Cardiac fibroblast (primary cell): ENCODE measurements around the gene ABCC3.

Experiments
- DNase-seq, 2 donors: peaks; one replicate each; pipeline versions ENCODE4 v3.0.0 to v3.0.0-alpha.2; 2010; ENCODE audit warnings: low read depth in 2 of 2
- H3K4me3 ChIP-seq, 2 donors: replicated peaks in 1 of 2; 1 replicate in 1 of 2; 2 replicates in 1 of 2; pipeline ENCODE4 v1.5.1; 2011; ENCODE audit warnings: low read depth in 2 of 2, low read length in 2 of 2, mild to moderate bottlenecking in 2 of 2, moderate library complexity in 1 of 2
- CTCF ChIP-seq: IDR thresholded peaks from one replicate; pipeline ENCODE4 v1.5.1; 2011; ENCODE audit warnings: low read depth, mild to moderate bottlenecking, low read length, inconsistent platforms

The ABCC3 gene

DNA sequence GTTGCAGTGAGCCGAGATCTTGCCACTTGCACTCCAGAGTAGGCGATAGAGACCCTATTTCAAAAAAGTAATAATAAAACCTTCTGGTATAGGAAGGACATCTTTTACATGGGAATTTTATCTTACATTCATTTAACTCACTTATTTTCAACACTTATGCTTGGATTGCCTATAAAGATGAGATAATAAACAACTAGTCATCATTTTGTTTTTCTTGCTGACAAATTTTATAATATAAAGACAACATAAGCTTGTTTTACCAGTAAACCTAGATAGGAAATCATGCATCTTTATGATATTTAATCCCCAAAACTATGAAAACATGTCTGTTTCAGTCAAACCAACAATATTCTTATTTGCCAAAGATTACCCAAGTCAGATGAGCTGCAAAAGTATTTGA, 17.0 kb downstream of the ABCC3 start:
- TF ChIP-seq CTCF, result no peak
- DNase-seq, result no peak
- H3K4me3 ChIP-seq, result no peak overlapping the region

- DNase-seq, result no peak
- no peak for TF ChIP-seq CTCF
- no peak overlapping the region for H3K4me3 ChIP-seq
Observed at GRCh38 chr17:50653738-50654137, 19.1 kb downstream of the ABCC3 start.

GRCh38 chr17:50656509-50656908, 21.8 kb downstream of the ABCC3 start:
- TF ChIP-seq CTCF, result no peak

GRCh38 chr17:50657054-50657453, 22.4 kb downstream of the ABCC3 start:
- no peak for DNase-seq
- no peak for TF ChIP-seq CTCF
- H3K4me3 ChIP-seq, result no peak overlapping the region

More at GRCh38 chr17:50656509-50656908, 21.8 kb downstream of the ABCC3 start:
- DNase-seq, result no peak
- no peak overlapping the region for H3K4me3 ChIP-seq

DNA sequence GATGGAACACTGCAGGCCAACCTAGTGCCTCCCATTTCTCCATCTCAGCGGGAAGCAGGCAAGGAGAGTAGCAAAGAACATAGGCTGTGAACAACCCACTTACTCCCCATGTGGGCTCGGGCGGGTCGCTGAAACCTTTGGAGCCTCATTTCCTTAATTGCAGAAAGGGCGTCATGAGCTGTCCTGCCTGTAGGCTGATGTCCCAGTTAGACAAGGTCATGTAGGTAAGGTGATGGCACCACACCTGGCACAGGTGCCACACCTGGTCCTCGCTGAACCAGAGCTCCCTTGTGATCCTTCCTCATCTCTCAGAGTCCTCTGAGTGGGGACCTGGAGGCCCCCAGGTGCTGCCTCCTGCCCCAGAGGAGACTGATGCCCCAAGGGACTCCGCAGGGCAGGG, 22.9 kb downstream of the ABCC3 start:
- DNase-seq, result no peak
- TF ChIP-seq CTCF, result no peak
- no peak overlapping the region for H3K4me3 ChIP-seq

DNA sequence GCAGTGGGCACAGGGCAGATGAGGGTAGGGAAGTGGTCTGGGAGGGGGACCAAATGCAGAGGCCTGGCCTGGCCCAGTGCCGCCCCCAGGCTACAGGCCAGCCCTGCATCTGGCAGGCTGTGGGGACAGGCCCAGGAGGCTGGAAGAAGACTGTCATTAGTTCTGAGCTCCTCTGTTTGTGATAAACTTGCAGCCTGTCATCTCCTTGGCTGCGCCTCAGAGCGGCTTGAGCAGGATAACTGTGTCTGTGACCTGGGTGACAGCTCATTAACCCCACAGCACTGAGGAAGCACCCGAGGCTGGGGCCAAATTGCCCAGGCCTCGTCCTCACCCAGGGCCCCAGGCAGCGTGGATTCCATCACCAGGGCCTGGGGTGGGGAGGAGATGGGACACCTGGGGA, 23.9 kb downstream of the ABCC3 start:
- H3K4me3 ChIP-seq, result no peak overlapping the region
- no peak for TF ChIP-seq CTCF
- DNase-seq, result no peak

DNA sequence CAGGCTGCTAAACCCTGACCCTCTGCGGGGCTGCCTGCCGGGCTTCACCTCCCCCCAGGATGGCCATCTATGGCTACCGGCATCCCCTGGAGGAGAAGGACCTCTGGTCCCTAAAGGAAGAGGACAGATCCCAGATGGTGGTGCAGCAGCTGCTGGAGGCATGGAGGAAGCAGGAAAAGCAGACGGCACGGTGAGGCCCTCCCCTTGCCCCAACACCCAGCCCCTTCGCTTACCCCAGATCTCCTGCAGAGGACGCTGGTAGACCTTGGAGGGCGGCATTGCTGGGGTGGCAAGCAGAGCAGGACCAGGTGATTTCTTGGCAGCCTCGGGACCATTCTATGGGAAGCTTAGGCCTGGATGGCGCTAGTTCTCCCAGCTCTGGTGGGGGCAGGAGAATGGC, 24.5 kb downstream of the ABCC3 start:
- TF ChIP-seq CTCF, result no peak
- no peak overlapping the region for H3K4me3 ChIP-seq
- DNase-seq, result no peak
